ENCODE data around the gene PCCA. TPM values are rescaled to one million over a fixed set of nuclear protein-coding genes. Genes with fewer than 3 reads are reported as not detected.

Gene PCCA
- total RNA-seq, 4 donors from 2014 or later, result 34.6 to 58.4 (median 40.1) TPM

DNA sequence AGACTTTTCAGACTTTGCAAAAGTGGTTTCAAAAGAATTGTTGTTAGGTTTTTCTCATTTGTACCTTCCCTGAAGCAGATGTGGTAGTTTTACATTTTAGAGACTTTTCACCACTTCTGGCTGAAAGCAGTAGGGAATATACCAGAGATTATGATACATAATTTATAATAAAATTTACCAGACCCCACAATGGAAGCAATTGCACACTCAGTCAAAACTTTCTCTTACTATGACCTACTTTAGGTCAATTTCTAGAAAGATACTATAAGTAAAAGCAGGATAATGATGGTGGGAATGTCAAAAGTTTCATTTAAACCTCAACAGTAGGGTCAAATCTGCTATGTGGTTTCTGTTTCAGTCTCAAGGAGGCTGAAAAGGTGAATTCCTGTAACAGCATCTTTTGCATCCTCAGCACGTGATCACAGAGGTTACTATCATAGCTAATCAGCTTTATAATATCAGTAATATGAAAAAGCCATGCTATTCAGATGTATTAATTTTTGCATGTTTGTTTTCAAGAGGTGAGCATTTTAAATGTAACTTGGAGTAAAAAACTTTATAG is 26.9 kb downstream of the PCCA start:
- Histone ChIP-seq H3K9me3 (no peaks in the 10 kb centered on the region), H3K27ac (no peak overlapping the region), H3K4me3 (no peak overlapping the region), H3K27me3 (no peaks in the 10 kb centered on the region), H3K4me1 (no peaks in the 10 kb centered on the region), H3K36me3 (peaks cover 0 to 44% of the 10 kb centered on the region in 2 donors)
- no peak for ATAC-seq
- WGBS, 2 donors (ENCODE audit: low coverage in 1 of 2), result 88 to 100% methylated on average over 1 of the region's 1 CpG
- TF ChIP-seq POLR2A (IDR thresholded peaks at IDR 0.05) (no peak), POLR2AphosphoS5 (IDR thresholded peaks at IDR 0.05) (no peak), EP300 (IDR thresholded peaks at IDR 0.05) (no peak)
- TF ChIP-seq, protein P1, sequence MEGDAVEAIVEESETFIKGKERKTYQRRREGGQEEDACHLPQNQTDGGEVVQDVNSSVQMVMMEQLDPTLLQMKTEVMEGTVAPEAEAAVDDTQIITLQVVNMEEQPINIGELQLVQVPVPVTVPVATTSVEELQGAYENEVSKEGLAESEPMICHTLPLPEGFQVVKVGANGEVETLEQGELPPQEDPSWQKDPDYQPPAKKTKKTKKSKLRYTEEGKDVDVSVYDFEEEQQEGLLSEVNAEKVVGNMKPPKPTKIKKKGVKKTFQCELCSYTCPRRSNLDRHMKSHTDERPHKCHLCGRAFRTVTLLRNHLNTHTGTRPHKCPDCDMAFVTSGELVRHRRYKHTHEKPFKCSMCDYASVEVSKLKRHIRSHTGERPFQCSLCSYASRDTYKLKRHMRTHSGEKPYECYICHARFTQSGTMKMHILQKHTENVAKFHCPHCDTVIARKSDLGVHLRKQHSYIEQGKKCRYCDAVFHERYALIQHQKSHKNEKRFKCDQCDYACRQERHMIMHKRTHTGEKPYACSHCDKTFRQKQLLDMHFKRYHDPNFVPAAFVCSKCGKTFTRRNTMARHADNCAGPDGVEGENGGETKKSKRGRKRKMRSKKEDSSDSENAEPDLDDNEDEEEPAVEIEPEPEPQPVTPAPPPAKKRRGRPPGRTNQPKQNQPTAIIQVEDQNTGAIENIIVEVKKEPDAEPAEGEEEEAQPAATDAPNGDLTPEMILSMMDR (IDR thresholded peaks at IDR 0.05), result no peak

DNA sequence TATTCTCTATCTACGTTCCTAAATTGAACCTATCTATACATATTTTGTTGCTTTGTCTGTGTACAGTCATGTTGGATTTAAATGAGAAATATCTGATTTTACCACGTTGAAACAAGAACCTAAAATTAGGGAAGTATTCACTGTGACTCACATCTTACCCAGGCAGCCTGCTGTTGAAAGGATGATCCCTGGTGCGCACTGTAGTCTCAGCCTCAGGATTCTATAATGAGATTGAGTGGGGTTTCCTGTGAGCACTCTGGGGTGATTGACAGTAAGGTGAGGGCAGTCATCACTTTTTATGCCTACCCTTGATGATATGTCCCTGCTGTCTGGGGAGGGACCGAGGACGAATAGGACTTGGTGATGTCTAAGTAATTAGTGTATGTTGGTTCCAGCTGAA is 35.4 kb downstream of the PCCA start:
- 76% methylated on average over 4 to 5 of the region's 5 CpGs for WGBS, 2 donors (ENCODE audit: low coverage in 1 of 2)
- Histone ChIP-seq H3K27ac (no peak overlapping the region), H3K4me3 (no peak overlapping the region), H3K9me3 (peaks cover 0 to 12% (median 0%) of the 10 kb centered on the region in 3 donors), H3K36me3 (peaks cover 0 to 14% of the 10 kb centered on the region in 2 donors), H3K4me1 (no peaks in the 10 kb centered on the region), H3K27me3 (no peaks in the 10 kb centered on the region)
- ATAC-seq, result no peak
- TF ChIP-seq EP300 (IDR thresholded peaks at IDR 0.05) (no peak), POLR2A (IDR thresholded peaks at IDR 0.05) (no peak), POLR2AphosphoS5 (IDR thresholded peaks at IDR 0.05) (no peak)
- TF ChIP-seq, protein P1 (IDR thresholded peaks at IDR 0.05), result no peak

DNA sequence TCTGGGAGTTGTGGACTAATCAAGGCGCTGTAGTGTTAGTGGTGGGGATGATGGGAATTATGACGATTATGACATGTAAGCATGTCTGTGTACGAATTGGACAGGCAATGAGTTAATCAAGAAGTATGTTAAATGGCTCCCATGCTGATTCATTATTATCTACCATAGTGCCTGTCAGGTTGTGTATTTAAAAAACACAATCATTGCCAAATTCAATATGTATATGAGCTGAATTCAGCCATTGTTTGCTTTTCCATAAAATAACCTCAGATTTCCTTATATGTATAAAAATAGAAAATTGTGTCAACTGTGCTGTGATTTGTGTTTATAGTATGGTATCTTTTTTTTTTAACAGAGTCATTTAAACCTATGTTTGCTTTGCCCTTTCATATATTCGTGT is 37.1 kb downstream of the PCCA start:
- 93 to 94% methylated on average over 4 of the region's 4 CpGs for WGBS, 2 donors (ENCODE audit: low coverage in 1 of 2)
- peaks cover 0 to 10% of the 10 kb centered on the region in 2 donors for H3K36me3 ChIP-seq
- no peak for TF ChIP-seq EP300 (IDR thresholded peaks at IDR 0.05)
- TF ChIP-seq, protein P1 (IDR thresholded peaks at IDR 0.05), result no peak
- TF ChIP-seq POLR2A (IDR thresholded peaks at IDR 0.05), result no peak
- no peak for TF ChIP-seq POLR2AphosphoS5 (IDR thresholded peaks at IDR 0.05)
- H3K27me3 ChIP-seq, result no peaks in the 10 kb centered on the region
- H3K27ac ChIP-seq, result no peak overlapping the region
- H3K9me3 ChIP-seq, result peaks cover 0 to 12% (median 0%) of the 10 kb centered on the region in 3 donors
- no peak for ATAC-seq
- H3K4me1 ChIP-seq, result peaks cover 0 to 14% (median 10%) of the 10 kb centered on the region in 3 donors
- no peak overlapping the region for H3K4me3 ChIP-seq

DNA sequence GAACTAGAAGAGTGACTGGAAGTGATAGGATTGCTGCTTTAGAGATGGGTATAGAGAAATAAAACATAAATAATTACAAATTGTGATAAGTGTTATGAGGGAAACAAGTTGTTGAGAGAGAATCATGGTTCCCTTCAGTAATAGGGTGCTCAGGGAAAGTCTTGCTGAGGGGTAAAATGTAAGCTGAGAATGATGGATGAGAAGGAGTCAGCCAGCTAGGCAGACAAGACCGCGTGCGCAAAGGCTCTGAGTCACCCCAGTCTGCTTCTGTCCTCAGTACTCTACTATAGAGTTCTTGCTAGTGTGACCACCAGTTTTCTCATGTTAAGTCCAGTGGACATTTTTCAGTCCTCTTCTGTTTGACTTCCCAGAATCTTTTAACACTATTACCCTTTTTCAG is 39.5 kb downstream of the PCCA start:
- no peak for TF ChIP-seq POLR2AphosphoS5 (IDR thresholded peaks at IDR 0.05)
- no peak for TF ChIP-seq EP300 (IDR thresholded peaks at IDR 0.05)
- TF ChIP-seq, protein P1 (IDR thresholded peaks at IDR 0.05), result no peak
- no peak for TF ChIP-seq POLR2A (IDR thresholded peaks at IDR 0.05)
- 84 to 92% methylated on average over 3 of the region's 3 CpGs for WGBS, 2 donors (ENCODE audit: low coverage in 1 of 2)
- H3K4me3 ChIP-seq, result no peak overlapping the region

DNA sequence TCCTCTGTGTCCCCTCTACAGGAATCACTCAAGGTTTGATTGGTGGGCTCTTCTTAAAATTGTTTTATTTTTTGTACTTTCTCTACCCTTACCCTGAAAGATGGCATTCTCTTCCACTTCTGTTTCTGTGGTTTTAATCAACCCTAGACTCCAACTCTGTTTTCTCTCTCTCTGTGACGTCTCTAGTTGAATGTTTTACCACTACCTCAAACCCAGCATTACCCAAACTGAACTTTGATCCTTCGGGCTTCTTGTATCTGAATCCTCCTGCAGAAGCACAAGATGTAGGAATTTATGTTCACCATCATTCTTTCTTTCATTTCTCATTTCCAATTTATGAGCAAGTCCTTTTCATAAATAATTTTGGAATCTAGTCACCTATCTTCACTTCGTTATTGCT is 39.9 kb downstream of the PCCA start:
- no peaks in the 10 kb centered on the region for H3K9me3 ChIP-seq
- H3K27ac ChIP-seq, result no peak overlapping the region
- H3K27me3 ChIP-seq, result no peaks in the 10 kb centered on the region
- H3K36me3 ChIP-seq, result no peaks in the 10 kb centered on the region
- 96 to 100% methylated on average over 3 of the region's 3 CpGs for WGBS, 2 donors (ENCODE audit: low coverage in 1 of 2)
- no peak for ATAC-seq
- H3K4me1 ChIP-seq, result peaks cover 0 to 14% (median 10%) of the 10 kb centered on the region in 3 donors
- TF ChIP-seq POLR2AphosphoS5 (IDR thresholded peaks at IDR 0.05) (no peak), EP300 (IDR thresholded peaks at IDR 0.05) (no peak), POLR2A (IDR thresholded peaks at IDR 0.05) (no peak)
- TF ChIP-seq, protein P1 (IDR thresholded peaks at IDR 0.05), result no peak
- H3K4me3 ChIP-seq, result no peak overlapping the region

More for the DNA sequence above, 39.5 kb downstream of the PCCA start:
- H3K27ac ChIP-seq, result no peak overlapping the region
- no peak for ATAC-seq
- no peaks in the 10 kb centered on the region for H3K9me3 ChIP-seq
- H3K27me3 ChIP-seq, result no peaks in the 10 kb centered on the region
- peaks cover 0 to 14% (median 10%) of the 10 kb centered on the region in 3 donors for H3K4me1 ChIP-seq
- no peaks in the 10 kb centered on the region for H3K36me3 ChIP-seq
